Progenitor cell of endocrine pancreas (in vitro differentiated cells): Measurements from ENCODE around the gene PI4K2A. TPM values are rescaled to one million over a fixed set of nuclear protein-coding genes. Genes with fewer than 3 reads are reported as not detected.
"Not testable (repeated sequence)": the region's sequence is repeated elsewhere in the genome, so short reads cannot be mapped to it uniquely, and the experiment has no call there.

Experiments
- DNase-seq: peaks from one replicate; pipeline ENCODE4 v3.0.0; 2021; ENCODE audit warnings: low spot score; ENCODE audit not compliant: unreplicated experiment
- H3K27ac Mint-ChIP-seq: 2 replicates; pipeline ENCODE4 v1.8.0; 2021; ENCODE audit warnings: mild to moderate bottlenecking, moderate library complexity, mixed read lengths
- H3K27me3 Mint-ChIP-seq: 2 replicates; pipeline ENCODE4 v1.8.0; 2021; ENCODE audit warnings: mixed read lengths
- H3K36me3 Mint-ChIP-seq: 2 replicates; pipeline ENCODE4 v1.8.0; 2022; ENCODE audit warnings: mixed read lengths; ENCODE audit not compliant: insufficient read depth
- H3K4me1 Mint-ChIP-seq: 2 replicates; pipeline ENCODE4 v1.8.0; 2021; ENCODE audit warnings: low read depth, mixed read lengths
- H3K4me3 Mint-ChIP-seq: 2 replicates; pipeline ENCODE4 v1.8.0; 2021; ENCODE audit warnings: low read depth, mild to moderate bottlenecking, moderate library complexity, mixed read lengths
- H3K9me3 Mint-ChIP-seq: 2 replicates; pipeline ENCODE4 v1.8.0; 2021; ENCODE audit warnings: low read depth, mixed read lengths
- total RNA-seq: library from RNA; stranded (reverse); gene quantifications from 2 replicates; pipeline ENCODE4 v1.2.1, GENCODE V29; 2021
- TF ChIP-seq, protein P1 (sequence below): fragments of 200-600 bp; sonication (generic); IDR thresholded peaks from one replicate; pipeline ENCODE4 v1.5.0; 2021; ENCODE audit warnings: antibody characterized with exemption, mild to moderate bottlenecking; ENCODE audit not compliant: unreplicated experiment

PI4K2A gene
- total RNA-seq, 1 donor from 2014 or later, result 18.9 TPM

DNA sequence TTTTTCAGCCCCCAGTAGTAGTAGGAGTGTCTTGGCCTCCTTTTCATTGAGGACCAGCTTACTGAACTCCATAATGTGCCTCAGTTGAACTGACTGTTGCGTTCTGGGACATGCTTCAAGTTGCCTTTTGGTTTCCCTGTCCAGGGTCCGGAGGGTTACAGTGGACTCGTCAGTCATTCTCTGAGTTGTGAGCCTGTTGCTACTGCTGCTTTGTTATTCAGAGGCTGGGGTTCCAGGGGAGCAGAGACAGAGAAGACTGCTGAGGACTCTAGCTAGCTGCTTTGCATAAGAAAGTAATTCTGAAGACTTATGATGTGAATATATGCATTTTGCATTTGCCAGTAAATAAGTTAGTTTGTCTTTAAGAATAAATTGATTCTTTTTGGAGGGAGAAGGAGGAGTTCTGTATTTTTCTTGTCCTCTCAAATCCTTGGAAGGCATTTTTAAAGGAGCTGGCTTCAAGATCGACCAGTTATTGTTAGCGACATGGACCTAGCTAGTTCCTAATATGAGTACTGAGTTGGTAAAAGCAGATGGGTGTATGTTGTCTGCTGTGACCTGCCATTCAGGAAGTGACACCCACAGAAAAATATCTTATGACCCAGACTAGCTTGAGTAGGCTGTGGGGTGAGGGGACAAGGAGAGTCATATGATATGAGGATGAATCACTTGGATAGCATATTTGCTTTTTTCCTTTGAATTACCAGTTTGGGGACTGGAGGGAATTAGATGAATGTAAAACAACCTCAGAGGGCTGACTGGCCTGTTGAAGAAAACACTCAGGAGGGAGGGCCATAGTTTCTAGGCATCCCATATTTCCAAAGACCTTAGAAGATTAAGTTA, 8.3 kb downstream of the PI4K2A start:
- Mint-ChIP-seq H3K4me3 (no peak overlapping the region), H3K27me3 (no peaks in the 10 kb centered on the region), H3K9me3 (no peaks in the 10 kb centered on the region), H3K4me1 (no peaks in the 10 kb centered on the region), H3K27ac (no peak overlapping the region), H3K36me3 (peaks cover 12% of the 10 kb centered on the region)
- TF ChIP-seq, protein P1, sequence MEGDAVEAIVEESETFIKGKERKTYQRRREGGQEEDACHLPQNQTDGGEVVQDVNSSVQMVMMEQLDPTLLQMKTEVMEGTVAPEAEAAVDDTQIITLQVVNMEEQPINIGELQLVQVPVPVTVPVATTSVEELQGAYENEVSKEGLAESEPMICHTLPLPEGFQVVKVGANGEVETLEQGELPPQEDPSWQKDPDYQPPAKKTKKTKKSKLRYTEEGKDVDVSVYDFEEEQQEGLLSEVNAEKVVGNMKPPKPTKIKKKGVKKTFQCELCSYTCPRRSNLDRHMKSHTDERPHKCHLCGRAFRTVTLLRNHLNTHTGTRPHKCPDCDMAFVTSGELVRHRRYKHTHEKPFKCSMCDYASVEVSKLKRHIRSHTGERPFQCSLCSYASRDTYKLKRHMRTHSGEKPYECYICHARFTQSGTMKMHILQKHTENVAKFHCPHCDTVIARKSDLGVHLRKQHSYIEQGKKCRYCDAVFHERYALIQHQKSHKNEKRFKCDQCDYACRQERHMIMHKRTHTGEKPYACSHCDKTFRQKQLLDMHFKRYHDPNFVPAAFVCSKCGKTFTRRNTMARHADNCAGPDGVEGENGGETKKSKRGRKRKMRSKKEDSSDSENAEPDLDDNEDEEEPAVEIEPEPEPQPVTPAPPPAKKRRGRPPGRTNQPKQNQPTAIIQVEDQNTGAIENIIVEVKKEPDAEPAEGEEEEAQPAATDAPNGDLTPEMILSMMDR, result no peak
- DNase-seq, result no peak

DNA sequence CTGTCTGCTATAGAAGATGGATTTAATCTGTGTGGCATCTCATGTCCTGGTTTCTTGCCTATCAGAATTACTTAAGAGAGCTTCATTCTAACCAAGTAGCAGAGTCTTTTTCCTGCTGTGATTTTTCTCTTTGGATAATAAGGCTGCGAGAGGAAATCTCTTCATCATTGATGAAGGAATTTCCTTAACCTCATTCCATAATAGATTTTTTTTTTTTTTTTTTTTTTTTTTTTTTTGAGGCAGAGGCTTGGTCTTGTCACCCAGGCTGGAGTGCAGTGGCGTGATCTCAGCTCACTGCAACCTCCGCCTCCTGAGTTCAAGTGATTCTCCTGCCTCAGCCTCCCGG, 8.9 kb downstream of the PI4K2A start:
- H3K4me3 Mint-ChIP-seq, H3K27me3 Mint-ChIP-seq, H3K9me3 Mint-ChIP-seq, H3K27ac Mint-ChIP-seq, H3K4me1 Mint-ChIP-seq, DNase-seq: not testable (repeated sequence)
- peaks cover 12% of the 10 kb centered on the region for H3K36me3 Mint-ChIP-seq

GRCh38 chr10:97650726-97651125, 10.3 kb downstream of the PI4K2A start:
- Mint-ChIP-seq H3K27me3 (no peaks in the 10 kb centered on the region), H3K27ac (no peak overlapping the region), H3K36me3 (peaks cover 8% of the 10 kb centered on the region), H3K4me1 (no peaks in the 10 kb centered on the region), H3K9me3 (no peaks in the 10 kb centered on the region), H3K4me3 (no peak overlapping the region)
- DNase-seq, result no peak
- TF ChIP-seq, protein P1, result no peak

- H3K4me3 Mint-ChIP-seq, result no peak overlapping the region
- H3K9me3 Mint-ChIP-seq, result no peaks in the 10 kb centered on the region
- H3K27me3 Mint-ChIP-seq, result no peaks in the 10 kb centered on the region
- H3K4me1 Mint-ChIP-seq, result no peaks in the 10 kb centered on the region
- DNase-seq, result no peak
- TF ChIP-seq, protein P1, result no peak
- peaks cover 9% of the 10 kb centered on the region for H3K36me3 Mint-ChIP-seq
- H3K27ac Mint-ChIP-seq, result no peak overlapping the region
These were observed 11.3 kb downstream of the PI4K2A start for GRCh38 chr10:97651773-97652172.

GRCh38 chr10:97656777-97657176, 16.3 kb downstream of the PI4K2A start:
- H3K27me3 Mint-ChIP-seq, result no peaks in the 10 kb centered on the region
- H3K27ac Mint-ChIP-seq, result no peak overlapping the region
- no peak overlapping the region for H3K4me3 Mint-ChIP-seq
- TF ChIP-seq, protein P1, result no peak
- DNase-seq, result no peak
- peaks cover 21% of the 10 kb centered on the region for H3K36me3 Mint-ChIP-seq
- H3K9me3 Mint-ChIP-seq, result no peaks in the 10 kb centered on the region
- H3K4me1 Mint-ChIP-seq, result no peaks in the 10 kb centered on the region

GRCh38 chr10:97659589-97659988, 19.1 kb downstream of the PI4K2A start:
- Mint-ChIP-seq H3K27ac (peak overlapping the region; percentile 33), H3K9me3 (no peaks in the 10 kb centered on the region), H3K4me3 (no peak overlapping the region), H3K27me3 (no peaks in the 10 kb centered on the region), H3K4me1 (peaks cover 2% of the 10 kb centered on the region), H3K36me3 (peaks cover 27% of the 10 kb centered on the region)
- DNase-seq, result no peak
- TF ChIP-seq, protein P1, result no peak
